ENCODE results near the gene ATF5.

- TF ChIP-seq CTCF (IDR thresholded peaks at IDR 0.05; ENCODE audit: insufficient read depth, low read depth, low read length) (no peak), EZH2 (IDR thresholded peaks at IDR 0.05; ENCODE audit: insufficient read depth, low read length) (no peak)
Measured at GRCh38 chr19:49954933-49955332, 25.9 kb downstream of the ATF5 start.

Measured in astrocyte (in vitro differentiated cells and primary cell).